Body of pancreas (tissue), 4 donors: ENCODE results near the gene KCTD5.
"Not testable (repeated sequence)": the region's sequence is repeated elsewhere in the genome, so short reads cannot be mapped to it uniquely, and the experiment has no call there.

ENCODE experiments used
- POLR2A ChIP-seq, 3 donors: fragments of 450-650 bp; IDR thresholded peaks; one replicate each; pipeline ENCODE4 v1.6.1; 2016; ENCODE audit warnings: antibody characterized with exemption in 3 of 3, mild to moderate bottlenecking in 2 of 3
- TF ChIP-seq, protein P1 (sequence below), 7 experiments: fragments of 450-650 bp in 4 of 7; fragments of 200-600 bp in 3 of 7; sonication (generic) in 3 of 7; IDR thresholded peaks; one replicate each; pipeline ENCODE4 v1.5.1; 2016 to 2019; ENCODE audit warnings: antibody characterized with exemption in 7 of 7

DNA sequence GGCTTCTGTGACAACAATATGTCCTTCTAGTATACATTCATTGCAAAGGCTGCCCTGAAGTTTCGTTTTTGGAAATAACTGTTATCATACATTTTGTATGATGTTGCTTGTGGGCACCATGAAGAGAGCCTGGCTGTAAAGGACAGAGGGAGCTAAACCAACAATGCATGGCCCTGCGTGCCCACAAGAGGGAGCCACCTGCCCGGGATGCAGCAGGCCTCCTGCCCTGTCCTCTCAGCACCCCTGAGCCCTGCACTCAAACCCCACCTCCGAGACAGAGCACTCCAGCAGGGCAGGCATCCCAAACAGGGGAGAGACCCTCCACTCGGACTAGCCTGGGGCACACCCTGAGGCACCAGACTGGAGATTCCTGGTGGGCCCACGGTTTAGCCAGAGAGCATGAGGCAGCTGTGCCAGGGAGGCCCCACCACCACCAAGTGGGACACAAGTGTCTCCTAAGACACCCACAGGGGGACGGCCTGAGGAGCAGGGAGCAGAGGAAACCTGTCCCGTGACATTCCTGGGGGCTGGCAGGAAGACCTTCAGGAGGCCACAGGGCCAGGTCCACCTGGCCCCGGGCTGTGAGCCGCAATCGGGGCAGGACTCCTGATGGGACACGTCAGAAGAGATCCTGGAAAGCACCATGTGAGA is 43.1 kb upstream of the KCTD5 start:
- TF ChIP-seq, protein P1, sequence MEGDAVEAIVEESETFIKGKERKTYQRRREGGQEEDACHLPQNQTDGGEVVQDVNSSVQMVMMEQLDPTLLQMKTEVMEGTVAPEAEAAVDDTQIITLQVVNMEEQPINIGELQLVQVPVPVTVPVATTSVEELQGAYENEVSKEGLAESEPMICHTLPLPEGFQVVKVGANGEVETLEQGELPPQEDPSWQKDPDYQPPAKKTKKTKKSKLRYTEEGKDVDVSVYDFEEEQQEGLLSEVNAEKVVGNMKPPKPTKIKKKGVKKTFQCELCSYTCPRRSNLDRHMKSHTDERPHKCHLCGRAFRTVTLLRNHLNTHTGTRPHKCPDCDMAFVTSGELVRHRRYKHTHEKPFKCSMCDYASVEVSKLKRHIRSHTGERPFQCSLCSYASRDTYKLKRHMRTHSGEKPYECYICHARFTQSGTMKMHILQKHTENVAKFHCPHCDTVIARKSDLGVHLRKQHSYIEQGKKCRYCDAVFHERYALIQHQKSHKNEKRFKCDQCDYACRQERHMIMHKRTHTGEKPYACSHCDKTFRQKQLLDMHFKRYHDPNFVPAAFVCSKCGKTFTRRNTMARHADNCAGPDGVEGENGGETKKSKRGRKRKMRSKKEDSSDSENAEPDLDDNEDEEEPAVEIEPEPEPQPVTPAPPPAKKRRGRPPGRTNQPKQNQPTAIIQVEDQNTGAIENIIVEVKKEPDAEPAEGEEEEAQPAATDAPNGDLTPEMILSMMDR (IDR thresholded peaks at IDR 0.05): not testable (repeated sequence)
- TF ChIP-seq POLR2A (IDR thresholded peaks at IDR 0.05): not testable (repeated sequence)
